GM23338 (cell line): ENCODE results near the gene PTPRE. TPM values are rescaled to one million over a fixed set of nuclear protein-coding genes. Genes with fewer than 3 reads are reported as not detected.
A peak's percentile ranks its signal among the peaks of the same experiment; 100 is the strongest.

Experiments
- ATAC-seq: fragments of 200-7000 bp; cut with Tn5 transposase; 3 replicates; pipeline ENCODE4 v1.9.1; 2020
- DNase-seq: peaks from one replicate; pipeline ENCODE4 v3.0.0-alpha.2; 2015; ENCODE audit warnings: low spot score
- H2AFZ ChIP-seq: fragments of 200-600 bp; sonication (generic); 2 replicates; pipeline ENCODE4 v1.8.0; 2016; ENCODE audit warnings: antibody characterized with exemption, mild to moderate bottlenecking, moderate library complexity
- H3F3A ChIP-seq: fragments of 200-600 bp; sonication (generic); replicated peaks from 2 replicates; pipeline ENCODE4 v1.8.0; 2017; ENCODE audit warnings: antibody characterized with exemption, mixed run types, low read depth
- H3K27ac ChIP-seq: fragments of 200-600 bp; sonication (generic); 2 replicates; pipeline ENCODE4 v1.6.1; 2016; ENCODE audit warnings: low read depth
- H3K27me3 ChIP-seq: fragments of 200-600 bp; sonication (generic); 2 replicates; pipeline ENCODE4 v1.8.0; 2016; ENCODE audit warnings: mild to moderate bottlenecking, mixed run types, moderate library complexity; ENCODE audit not compliant: insufficient read depth
- H3K36me3 ChIP-seq: fragments of 200-600 bp; sonication (generic); 2 replicates; pipeline ENCODE4 v1.8.0; 2016; ENCODE audit warnings: mild to moderate bottlenecking; ENCODE audit not compliant: insufficient read depth
- H3K4me1 ChIP-seq: fragments of 200-600 bp; sonication (generic); 2 replicates; pipeline ENCODE4 v1.8.0; 2016; ENCODE audit warnings: mild to moderate bottlenecking, moderate library complexity; ENCODE audit not compliant: insufficient read depth
- H3K4me2 ChIP-seq: fragments of 200-600 bp; sonication (generic); 2 replicates; pipeline ENCODE4 v1.7.1; 2017; ENCODE audit warnings: mixed run types
- H3K4me3 ChIP-seq: fragments of 200-600 bp; sonication (generic); 2 replicates; pipeline ENCODE4 v1.6.1; 2016; ENCODE audit warnings: mixed run types
- H3K79me2 ChIP-seq: fragments of 200-600 bp; sonication (generic); replicated peaks from 2 replicates; pipeline ENCODE4 v1.8.0; 2017; ENCODE audit warnings: mild to moderate bottlenecking; ENCODE audit not compliant: insufficient read depth
- H3K9me2 ChIP-seq: fragments of 200-600 bp; sonication (generic); 2 replicates; pipeline ENCODE4 v1.8.0; 2017; ENCODE audit not compliant: insufficient read depth
- H4K20me1 ChIP-seq: fragments of 200-600 bp; sonication (generic); replicated peaks from 2 replicates; pipeline ENCODE4 v1.8.0; 2017; ENCODE audit warnings: mild to moderate bottlenecking; ENCODE audit not compliant: insufficient read depth
- H3K27ac Mint-ChIP-seq: 2 replicates; pipeline ENCODE4 v1.8.0; 2020; ENCODE audit warnings: inconsistent platforms, mild to moderate bottlenecking, moderate library complexity, mixed read lengths
- H3K27me3 Mint-ChIP-seq: 3 replicates; pipeline ENCODE4 v1.8.0; 2022; ENCODE audit warnings: low read depth, mild to moderate bottlenecking, moderate library complexity, mixed read lengths, inconsistent platforms; ENCODE audit not compliant: insufficient read depth, poor library complexity
- H3K36me3 Mint-ChIP-seq: 3 replicates; pipeline ENCODE4 v1.8.0; 2021; ENCODE audit warnings: low read depth, mild to moderate bottlenecking, inconsistent platforms, moderate library complexity, mixed read lengths
- H3K4me1 Mint-ChIP-seq: 3 replicates; pipeline ENCODE4 v1.8.0; 2020; ENCODE audit warnings: mild to moderate bottlenecking, inconsistent platforms, mixed read lengths
- H3K4me3 Mint-ChIP-seq: 3 replicates; pipeline ENCODE4 v1.8.0; 2021; ENCODE audit warnings: moderate library complexity, mild to moderate bottlenecking, inconsistent platforms, mixed read lengths
- H3K9me3 Mint-ChIP-seq: 3 replicates; pipeline ENCODE4 v1.8.0; 2020; ENCODE audit warnings: moderate library complexity, mild to moderate bottlenecking, inconsistent platforms, mixed read lengths
- CTCF ChIP-seq, 2 experiments: fragments of 200-600 bp in 1 of 2; sonication (generic) in 1 of 2; conservative IDR thresholded peaks; 2 replicates each; pipeline versions ENCODE4 v1.5.1 to v1.6.1; 2016 to 2017; ENCODE audit warnings: antibody characterized with exemption in 2 of 2, low read depth in 2 of 2, mild to moderate bottlenecking in 2 of 2, moderate library complexity in 1 of 2
- ETS1 ChIP-seq: IDR thresholded peaks from 2 replicates; pipeline ENCODE4 v1.6.1; 2016; ENCODE audit warnings: antibody characterized with exemption
- NANOG ChIP-seq: IDR thresholded peaks from 2 replicates; pipeline ENCODE4 v1.6.1; 2016; ENCODE audit warnings: antibody characterized with exemption, borderline replicate concordance
- POLR2AphosphoS5 ChIP-seq: IDR thresholded peaks from 2 replicates; pipeline ENCODE4 v1.6.1; 2016; ENCODE audit warnings: antibody characterized with exemption, low read depth
- STAT1 ChIP-seq: IDR thresholded peaks from one replicate; pipeline ENCODE4 v1.6.1; 2016; ENCODE audit warnings: antibody characterized with exemption; ENCODE audit not compliant: unreplicated experiment
- polyA plus RNA-seq: library from polyadenylated mRNA; unstranded; fragments of >200 nt; fragmentation: Nextera tagmentation; extraction: Ambion mirVana; gene quantifications from 2 replicates; pipeline ENCODE4 v1.2.1, GENCODE V29; 2016
- total RNA-seq: library from RNA; depleted of rRNA; stranded (reverse); fragments of >200 nt; shearing (Covaris generic); gene quantifications from 2 replicates; pipeline ENCODE4 v1.2.3, GENCODE V29; 2014
- TF ChIP-seq, protein P1 (sequence below): fragments of 250-450 bp; sonication (Bioruptor Pico); IDR thresholded peaks from 2 replicates; pipeline ENCODE4 v1.5.0; 2020; ENCODE audit warnings: mild to moderate bottlenecking, moderate library complexity

Gene PTPRE
- total and polyA plus RNA-seq, 2 experiments from 2014 or later = 0.34 to 0.42 TPM

- TF ChIP-seq, protein P1, sequence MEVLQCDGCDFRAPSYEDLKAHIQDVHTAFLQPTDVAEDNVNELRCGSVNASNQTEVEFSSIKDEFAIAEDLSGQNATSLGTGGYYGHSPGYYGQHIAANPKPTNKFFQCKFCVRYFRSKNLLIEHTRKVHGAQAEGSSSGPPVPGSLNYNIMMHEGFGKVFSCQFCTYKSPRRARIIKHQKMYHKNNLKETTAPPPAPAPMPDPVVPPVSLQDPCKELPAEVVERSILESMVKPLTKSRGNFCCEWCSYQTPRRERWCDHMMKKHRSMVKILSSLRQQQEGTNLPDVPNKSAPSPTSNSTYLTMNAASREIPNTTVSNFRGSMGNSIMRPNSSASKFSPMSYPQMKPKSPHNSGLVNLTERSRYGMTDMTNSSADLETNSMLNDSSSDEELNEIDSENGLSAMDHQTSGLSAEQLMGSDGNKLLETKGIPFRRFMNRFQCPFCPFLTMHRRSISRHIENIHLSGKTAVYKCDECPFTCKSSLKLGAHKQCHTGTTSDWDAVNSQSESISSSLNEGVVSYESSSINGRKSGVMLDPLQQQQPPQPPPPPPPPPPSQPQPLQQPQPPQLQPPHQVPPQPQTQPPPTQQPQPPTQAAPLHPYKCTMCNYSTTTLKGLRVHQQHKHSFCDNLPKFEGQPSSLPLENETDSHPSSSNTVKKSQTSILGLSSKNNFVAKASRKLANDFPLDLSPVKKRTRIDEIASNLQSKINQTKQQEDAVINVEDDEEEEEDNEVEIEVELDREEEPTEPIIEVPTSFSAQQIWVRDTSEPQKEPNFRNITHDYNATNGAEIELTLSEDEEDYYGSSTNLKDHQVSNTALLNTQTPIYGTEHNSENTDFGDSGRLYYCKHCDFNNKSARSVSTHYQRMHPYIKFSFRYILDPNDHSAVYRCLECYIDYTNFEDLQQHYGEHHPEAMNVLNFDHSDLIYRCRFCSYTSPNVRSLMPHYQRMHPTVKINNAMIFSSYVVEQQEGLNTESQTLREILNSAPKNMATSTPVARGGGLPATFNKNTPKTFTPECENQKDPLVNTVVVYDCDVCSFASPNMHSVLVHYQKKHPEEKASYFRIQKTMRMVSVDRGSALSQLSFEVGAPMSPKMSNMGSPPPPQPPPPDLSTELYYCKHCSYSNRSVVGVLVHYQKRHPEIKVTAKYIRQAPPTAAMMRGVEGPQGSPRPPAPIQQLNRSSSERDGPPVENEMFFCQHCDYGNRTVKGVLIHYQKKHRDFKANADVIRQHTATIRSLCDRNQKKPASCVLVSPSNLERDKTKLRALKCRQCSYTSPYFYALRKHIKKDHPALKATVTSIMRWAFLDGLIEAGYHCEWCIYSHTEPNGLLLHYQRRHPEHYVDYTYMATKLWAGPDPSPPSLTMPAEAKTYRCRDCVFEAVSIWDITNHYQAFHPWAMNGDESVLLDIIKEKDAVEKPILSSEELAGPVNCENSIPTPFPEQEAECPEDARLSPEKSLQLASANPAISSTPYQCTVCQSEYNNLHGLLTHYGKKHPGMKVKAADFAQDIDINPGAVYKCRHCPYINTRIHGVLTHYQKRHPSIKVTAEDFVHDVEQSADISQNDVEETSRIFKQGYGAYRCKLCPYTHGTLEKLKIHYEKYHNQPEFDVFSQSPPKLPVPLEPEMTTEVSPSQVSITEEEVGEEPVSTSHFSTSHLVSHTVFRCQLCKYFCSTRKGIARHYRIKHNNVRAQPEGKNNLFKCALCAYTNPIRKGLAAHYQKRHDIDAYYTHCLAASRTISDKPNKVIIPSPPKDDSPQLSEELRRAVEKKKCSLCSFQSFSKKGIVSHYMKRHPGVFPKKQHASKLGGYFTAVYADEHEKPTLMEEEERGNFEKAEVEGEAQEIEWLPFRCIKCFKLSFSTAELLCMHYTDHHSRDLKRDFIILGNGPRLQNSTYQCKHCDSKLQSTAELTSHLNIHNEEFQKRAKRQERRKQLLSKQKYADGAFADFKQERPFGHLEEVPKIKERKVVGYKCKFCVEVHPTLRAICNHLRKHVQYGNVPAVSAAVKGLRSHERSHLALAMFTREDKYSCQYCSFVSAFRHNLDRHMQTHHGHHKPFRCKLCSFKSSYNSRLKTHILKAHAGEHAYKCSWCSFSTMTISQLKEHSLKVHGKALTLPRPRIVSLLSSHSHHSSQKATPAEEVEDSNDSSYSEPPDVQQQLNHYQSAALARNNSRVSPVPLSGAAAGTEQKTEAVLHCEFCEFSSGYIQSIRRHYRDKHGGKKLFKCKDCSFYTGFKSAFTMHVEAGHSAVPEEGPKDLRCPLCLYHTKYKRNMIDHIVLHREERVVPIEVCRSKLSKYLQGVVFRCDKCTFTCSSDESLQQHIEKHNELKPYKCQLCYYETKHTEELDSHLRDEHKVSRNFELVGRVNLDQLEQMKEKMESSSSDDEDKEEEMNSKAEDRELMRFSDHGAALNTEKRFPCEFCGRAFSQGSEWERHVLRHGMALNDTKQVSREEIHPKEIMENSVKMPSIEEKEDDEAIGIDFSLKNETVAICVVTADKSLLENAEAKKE (CRISPR knock-in tag) = no peak
- TF ChIP-seq NANOG = no peak
- TF ChIP-seq CTCF (conservative IDR thresholded peaks at IDR 0.05; ENCODE audit: low read depth in 2 of 2) = no peak
Observed at GRCh38 chr10:127886371-127887051, 20.4 kb upstream of the PTPRE start (continued).

DNA sequence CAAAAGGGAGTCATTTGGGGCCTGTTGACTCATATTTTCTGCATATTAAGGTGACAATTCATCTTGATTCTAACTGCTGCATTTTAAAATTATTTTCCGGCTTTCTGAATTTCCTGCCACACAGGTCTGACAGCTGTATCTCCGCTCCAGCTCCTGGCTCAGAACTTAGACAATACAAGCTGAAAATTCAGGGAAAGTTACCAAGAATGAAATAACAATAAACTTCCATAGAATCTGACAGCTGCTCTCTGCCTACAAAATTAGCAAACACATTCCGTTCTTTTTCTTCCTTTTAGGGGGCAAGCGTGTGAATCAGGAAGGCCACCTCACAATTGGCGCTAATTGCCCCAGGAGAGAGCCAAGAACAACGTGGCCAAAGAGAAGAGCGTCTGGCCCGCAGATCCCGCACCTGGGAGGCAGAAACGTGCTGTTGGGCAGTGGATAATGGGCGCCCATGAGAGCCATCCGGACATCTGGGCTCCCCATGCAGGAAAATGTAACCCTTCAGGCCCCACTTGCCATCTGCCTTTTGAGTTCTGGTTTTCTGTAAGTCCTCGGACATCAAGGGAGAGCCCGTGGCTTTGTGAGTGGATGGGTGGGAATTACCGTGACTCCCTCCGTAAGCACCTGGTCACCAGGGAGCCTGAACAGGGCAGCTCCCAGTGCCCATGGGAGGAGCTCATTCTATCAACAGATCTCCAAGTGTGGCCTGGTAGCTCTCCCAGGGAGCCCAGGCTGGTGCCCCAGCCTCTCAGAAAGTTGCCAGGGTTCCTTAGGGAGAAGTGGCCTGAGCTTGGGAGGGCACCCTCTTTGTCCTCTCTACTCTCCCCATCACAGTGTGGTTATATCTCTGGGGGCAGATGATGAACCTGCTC is 19.1 kb upstream of the PTPRE start:
- Mint-ChIP-seq H3K27ac (no peak overlapping the region), H3K4me3 (no peak overlapping the region), H3K9me3 (no peaks in the 10 kb centered on the region), H3K36me3 (no peaks in the 10 kb centered on the region), H3K4me1 (0 out of 3 replicates have a peak, but pooled peaks cover 4% of the 10 kb centered on the region), H3K27me3 (peaks cover 9% of the 10 kb centered on the region)
- DNase-seq = no peak
- Histone ChIP-seq H3K4me2 (no peak overlapping the region), H3K27ac (no peak overlapping the region), H3K36me3 (no peaks in the 10 kb centered on the region), H3K27me3 (no peaks in the 10 kb centered on the region), H3K4me1 (no peaks in the 10 kb centered on the region), H3K79me2 (no peaks in the 10 kb centered on the region), H4K20me1 (no peaks in the 10 kb centered on the region), H3F3A (no peaks in the 10 kb centered on the region), H3K4me3 (no peak overlapping the region), H3K9me2 (no peaks in the 10 kb centered on the region), H2AFZ (0 out of 2 replicates have a peak overlapping the region, but pooled peaks have one; percentile 50)
- no peak for ATAC-seq
- no peak for TF ChIP-seq STAT1
- no peak for TF ChIP-seq NANOG
- no peak for TF ChIP-seq ETS1
- no peak for TF ChIP-seq POLR2AphosphoS5
